Right lobe of liver (tissue), 6 donors: ENCODE results near the gene MSH3. TPM values are rescaled to one million over a fixed set of nuclear protein-coding genes. Genes with fewer than 3 reads are reported as not detected.

Source experiments
- ATAC-seq, 4 donors: fragments of 200-7000 bp; cut with Tn5 transposase; one replicate each; pipeline ENCODE4 v1.9.1; 2020; ENCODE audit warnings: mild to moderate bottlenecking in 4 of 4, moderate library complexity in 4 of 4
- DNase-seq, 3 donors: peaks; one replicate each; pipeline ENCODE4 v3.0.0-alpha.2; 2020
- H3K27ac ChIP-seq, 3 donors: fragments of 200-600 bp; one replicate each; pipeline ENCODE4 v1.8.0; 2022
- H3K27me3 ChIP-seq, 2 donors: fragments of 200-600 bp; one replicate each; pipeline ENCODE4 v1.8.0; 2022
- H3K36me3 ChIP-seq, 4 donors: fragments of 200-600 bp; sonication (generic) in 1 of 4; one replicate each; pipeline versions ENCODE4 v1.5.1 to v1.8.0; 2017 to 2022; ENCODE audit warnings: control low read depth in 1 of 4
- H3K4me1 ChIP-seq, 4 donors: fragments of 200-600 bp; sonication (generic) in 1 of 4; one replicate each; pipeline versions ENCODE4 v1.5.1 to v1.8.0; 2017 to 2022; ENCODE audit warnings: control low read depth in 1 of 4
- H3K4me3 ChIP-seq, 3 donors: fragments of 200-600 bp; one replicate each; pipeline ENCODE4 v1.8.0; 2022
- H3K9me3 ChIP-seq, 4 donors: fragments of 200-600 bp; sonication (generic) in 1 of 4; one replicate each; pipeline versions ENCODE4 v1.5.1 to v1.8.0; 2017 to 2022; ENCODE audit warnings: control low read depth in 1 of 4
- POLR2A ChIP-seq: fragments of 450-650 bp; IDR thresholded peaks from one replicate; pipeline ENCODE4 v1.6.1; 2017; ENCODE audit warnings: antibody characterized with exemption, mild to moderate bottlenecking
- WGBS: methylation state at CpG from one replicate; pipeline ENCODE4 v1.1.6; 2018; ENCODE audit warnings: low coverage, low lambda C conversion rate; ENCODE audit not compliant: insufficient coverage; ENCODE audit errors: missing lambda C conversion rate; 5-methylcytosine and 5-hydroxymethylcytosine counted together
- intact Hi-C, 2 donors: fragments of 100-400 bp; cut with DNase I; formaldehyde crosslinking; loops; one replicate each; pipeline versions ENCODE4 v1.11.2 to v1.14.1; 2022
- total RNA-seq, 6 experiments: library from RNA; depleted of rRNA in 2 of 6; stranded (reverse); fragments of >200 nt in 2 of 6; fragmentation: NEBNext Ultra II Directional in 3 of 6; extraction: Animal tissue kit (Norgen Biotek cat#: 25700) in 3 of 6; gene quantifications; one replicate each; pipeline versions ENCODE4 v1.1.0 to v1.2.4, GENCODE V29; 2016 to 2023
- TF ChIP-seq, protein P1 (sequence below), 4 donors: fragments of 200-600 bp in 3 of 4; fragments of 450-650 bp in 1 of 4; IDR thresholded peaks; one replicate each; pipeline versions ENCODE4 v1.5.1 to v1.8.0; 2016 to 2022; ENCODE audit warnings: antibody characterized with exemption in 4 of 4, mild to moderate bottlenecking in 2 of 4
- donor health status: DM: no; HTN: yes; CAD: no.
- donor health status: DM: no; HTN: no; CAD: no.
- donor health status: DM: no; HTN: no; CAD: no.
- donor health status: DM: no; HTN: yes; CAD: no.
- donor health status: DM: no; HTN: yes; CAD: no.

Gene MSH3
- total RNA-seq, 6 experiments from 2014 or later, result 7.8 to 13.1 (median 10.8) TPM

GRCh38 chr5:80609692-80610091 is 44.8 kb upstream of the MSH3 start:
- TF ChIP-seq, protein P1, sequence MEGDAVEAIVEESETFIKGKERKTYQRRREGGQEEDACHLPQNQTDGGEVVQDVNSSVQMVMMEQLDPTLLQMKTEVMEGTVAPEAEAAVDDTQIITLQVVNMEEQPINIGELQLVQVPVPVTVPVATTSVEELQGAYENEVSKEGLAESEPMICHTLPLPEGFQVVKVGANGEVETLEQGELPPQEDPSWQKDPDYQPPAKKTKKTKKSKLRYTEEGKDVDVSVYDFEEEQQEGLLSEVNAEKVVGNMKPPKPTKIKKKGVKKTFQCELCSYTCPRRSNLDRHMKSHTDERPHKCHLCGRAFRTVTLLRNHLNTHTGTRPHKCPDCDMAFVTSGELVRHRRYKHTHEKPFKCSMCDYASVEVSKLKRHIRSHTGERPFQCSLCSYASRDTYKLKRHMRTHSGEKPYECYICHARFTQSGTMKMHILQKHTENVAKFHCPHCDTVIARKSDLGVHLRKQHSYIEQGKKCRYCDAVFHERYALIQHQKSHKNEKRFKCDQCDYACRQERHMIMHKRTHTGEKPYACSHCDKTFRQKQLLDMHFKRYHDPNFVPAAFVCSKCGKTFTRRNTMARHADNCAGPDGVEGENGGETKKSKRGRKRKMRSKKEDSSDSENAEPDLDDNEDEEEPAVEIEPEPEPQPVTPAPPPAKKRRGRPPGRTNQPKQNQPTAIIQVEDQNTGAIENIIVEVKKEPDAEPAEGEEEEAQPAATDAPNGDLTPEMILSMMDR (IDR thresholded peaks at IDR 0.05), result no peak
- TF ChIP-seq POLR2A, result no peak
- H3K9me3 ChIP-seq, result no peaks in the 10 kb centered on the region
- H3K4me1 ChIP-seq, result peaks cover 0 to 16% (median 2%) of the 10 kb centered on the region in 4 donors
- intact Hi-C loops, result no loop called here
- no peak for DNase-seq
- H3K27ac ChIP-seq, result no peak overlapping the region
- no peak for ATAC-seq
- no peaks in the 10 kb centered on the region for H3K36me3 ChIP-seq
- 71% methylated on average over 1 of the region's 1 CpG for WGBS
- no peaks in the 10 kb centered on the region for H3K27me3 ChIP-seq
- H3K4me3 ChIP-seq, result no peak overlapping the region

DNA sequence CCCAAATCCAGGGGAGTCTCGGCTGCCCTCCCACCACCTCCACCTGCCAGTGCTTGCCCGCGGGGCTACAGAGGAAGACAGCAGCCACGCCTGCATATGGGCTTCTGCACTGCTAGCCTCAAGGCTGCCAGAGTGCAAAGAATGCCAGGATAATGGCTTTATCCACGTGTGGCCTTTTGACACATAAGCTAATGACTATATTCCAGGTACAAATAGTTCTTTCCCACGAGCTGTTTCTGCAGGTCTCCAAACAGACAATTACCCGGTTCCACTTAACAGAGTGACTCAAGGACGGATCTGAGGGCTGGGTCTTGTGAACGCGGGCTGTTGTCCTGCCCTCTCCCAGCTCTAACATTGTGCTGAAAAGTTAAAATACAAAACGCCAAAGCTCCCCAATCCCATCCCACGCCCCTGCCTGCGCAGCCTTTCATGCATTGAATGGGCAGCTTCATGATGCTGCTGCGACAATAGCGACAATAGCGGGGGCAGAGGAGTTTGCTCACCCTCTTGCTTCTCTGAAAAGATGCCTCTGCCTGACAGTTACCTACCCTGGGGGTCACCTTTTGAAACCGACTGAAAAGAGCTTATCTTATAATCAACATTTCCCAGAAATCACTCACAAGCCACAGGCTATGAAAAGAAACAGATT is 39.1 kb upstream of the MSH3 start:
- TF ChIP-seq, protein P1 (IDR thresholded peaks at IDR 0.05), result no peak
- TF ChIP-seq POLR2A, result no peak
- H3K27me3 ChIP-seq, result no peaks in the 10 kb centered on the region
- intact Hi-C loops, result no loop called here
- H3K4me3 ChIP-seq, result no peak overlapping the region
- no peaks in the 10 kb centered on the region for H3K4me1 ChIP-seq
- no peaks in the 10 kb centered on the region for H3K36me3 ChIP-seq
- H3K27ac ChIP-seq, result no peak overlapping the region
- no peak for DNase-seq
- WGBS, result 88% methylated on average over 16 of the region's 17 CpGs
- H3K9me3 ChIP-seq, result no peaks in the 10 kb centered on the region
- ATAC-seq, result no peak

DNA sequence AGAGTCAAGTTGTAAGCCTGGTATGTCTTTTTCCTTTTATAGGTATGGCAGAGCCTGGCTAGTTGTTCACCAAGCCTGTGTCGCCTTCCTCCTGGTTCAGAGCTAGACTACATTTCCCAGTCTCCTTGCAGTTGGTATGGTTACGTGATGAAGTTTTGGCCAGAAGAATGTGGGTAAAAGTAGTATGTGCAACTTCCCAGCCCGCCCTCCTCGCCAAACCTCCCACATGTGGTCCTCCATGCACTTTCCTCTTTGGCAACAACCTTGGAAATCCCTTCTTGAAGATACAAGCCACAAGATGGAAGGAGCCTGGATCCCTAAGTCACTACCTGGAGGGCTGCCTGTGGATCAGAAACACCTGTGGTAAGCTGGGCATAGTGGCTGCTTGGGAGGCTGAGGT is 36.0 kb upstream of the MSH3 start:
- no peak overlapping the region for H3K27ac ChIP-seq
- TF ChIP-seq, protein P1 (IDR thresholded peaks at IDR 0.05), result no peak
- TF ChIP-seq POLR2A, result no peak
- no peak overlapping the region for H3K4me3 ChIP-seq
- no peaks in the 10 kb centered on the region for H3K9me3 ChIP-seq
- peaks cover 0 to 1% (median under 1%) of the 10 kb centered on the region in 4 donors for H3K4me1 ChIP-seq
- whole genome bisulfite sequencing, result 93% methylated on average over 4 of the region's 4 CpGs
- ATAC-seq, result no peak
- no peaks in the 10 kb centered on the region for H3K36me3 ChIP-seq
- intact Hi-C loops, result no loop called here
- no peaks in the 10 kb centered on the region for H3K27me3 ChIP-seq
- no peak for DNase-seq

DNA sequence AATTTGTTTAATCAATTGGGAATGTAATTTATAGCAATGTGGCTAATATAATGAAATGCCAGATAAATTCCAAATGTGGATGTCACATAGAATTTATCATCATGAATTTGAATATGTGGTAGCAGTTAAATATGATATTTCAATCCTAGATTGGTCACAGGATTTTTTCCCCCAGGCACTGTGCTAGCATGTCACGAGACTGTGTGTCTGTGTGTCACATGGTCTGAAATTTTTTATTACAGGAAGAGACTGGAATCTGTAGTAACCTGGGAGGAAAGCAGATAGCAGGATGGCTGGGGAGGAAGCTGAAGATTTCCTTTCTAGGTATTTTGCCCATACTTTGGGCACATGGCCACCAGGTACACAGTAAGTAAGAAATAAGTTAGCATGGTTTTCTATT is 35.4 kb upstream of the MSH3 start:
- Histone ChIP-seq H3K27me3 (no peaks in the 10 kb centered on the region), H3K4me3 (no peak overlapping the region), H3K27ac (no peak overlapping the region), H3K36me3 (no peaks in the 10 kb centered on the region), H3K4me1 (peaks cover 0 to 8% (median 3%) of the 10 kb centered on the region in 4 donors), H3K9me3 (no peaks in the 10 kb centered on the region)
- intact Hi-C loops, result no loop called here
- 86% methylated on average over 1 of the region's 1 CpG for WGBS
- TF ChIP-seq, protein P1 (IDR thresholded peaks at IDR 0.05), result no peak
- no peak for TF ChIP-seq POLR2A
- DNase-seq (no peak), ATAC-seq (no peak)
